ENCODE results near the gene IFITM10. TPM values are rescaled to one million over a fixed set of nuclear protein-coding genes. Genes with fewer than 3 reads are reported as not detected.

IFITM10 gene
- total RNA-seq, 2 experiments from 2014 or later: 0.96 to 1.3 TPM

DNA sequence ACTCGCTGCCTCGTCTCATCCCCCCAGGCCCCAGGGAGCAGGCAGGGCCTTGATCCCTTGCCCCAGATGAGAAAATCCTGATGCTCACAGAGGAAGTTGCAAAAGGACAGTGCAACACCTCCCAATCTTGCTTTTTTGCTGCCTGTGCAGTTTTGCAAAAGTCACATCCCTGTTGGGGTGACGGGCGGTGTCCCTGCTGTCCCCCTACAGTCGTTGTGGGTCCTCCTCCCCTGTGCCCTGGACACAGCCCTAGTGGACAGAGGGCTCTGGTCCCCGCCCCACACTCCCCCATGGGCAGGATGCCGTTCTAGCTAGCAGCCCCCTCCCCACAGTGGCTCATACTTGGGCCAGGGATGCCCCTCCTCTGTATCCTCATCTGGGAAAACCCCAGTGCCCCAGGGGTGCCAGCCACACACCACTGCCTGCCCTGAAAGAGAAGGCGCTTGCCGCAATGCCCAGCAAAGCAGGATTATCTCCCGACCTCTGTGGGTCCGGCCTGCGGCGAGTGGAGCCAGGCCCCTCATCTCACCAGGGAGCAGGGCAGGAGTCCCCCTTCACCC lies 31.7 kb upstream of the IFITM10 start:
- ChIA-PET CTCF (interaction anchor here (0.8 to 1.1 kb wide), 2 partner anchors 24 to 51 kb away, joined by 3 read pairs; no protein-coding TSS in a partner anchor), POLR2A (no interaction called here)
- no peak overlapping the region for H3K4me3 Mint-ChIP-seq
- no peak overlapping the region for H3K27ac Mint-ChIP-seq
- H3K9me3 Mint-ChIP-seq: no peaks in the 10 kb centered on the region
- no peaks in the 10 kb centered on the region for H3K4me1 Mint-ChIP-seq
- no peak for DNase-seq
- no peaks in the 10 kb centered on the region for H3K27me3 Mint-ChIP-seq
- no peaks in the 10 kb centered on the region for H3K36me3 Mint-ChIP-seq (ENCODE audit: low read depth)

DNA sequence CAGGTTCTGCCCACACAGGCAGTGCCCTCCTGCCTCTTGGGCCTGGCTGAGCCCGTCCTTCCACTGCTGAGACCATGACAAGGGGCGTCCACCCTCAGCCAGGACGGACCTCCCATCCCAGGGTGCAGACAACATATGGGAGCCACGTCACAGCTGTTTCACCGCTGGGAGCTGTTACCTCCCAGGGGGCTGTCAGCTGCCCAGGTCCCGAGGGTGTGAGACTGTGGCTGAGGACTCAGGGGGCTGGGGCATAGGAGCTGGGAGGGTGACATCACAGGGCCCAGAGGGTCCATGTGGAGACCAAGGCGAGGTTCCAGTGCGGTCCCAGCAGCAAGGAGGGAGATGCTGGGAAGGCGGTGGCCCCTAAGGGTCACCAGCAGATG lies 31.2 kb upstream of the IFITM10 start:
- POLR2A ChIA-PET: no interaction called here
- no peak overlapping the region for H3K27ac Mint-ChIP-seq
- DNase-seq: no peak
- H3K9me3 Mint-ChIP-seq: no peaks in the 10 kb centered on the region
- H3K27me3 Mint-ChIP-seq: peaks cover 3% of the 10 kb centered on the region
- no peaks in the 10 kb centered on the region for H3K4me1 Mint-ChIP-seq
- H3K36me3 Mint-ChIP-seq (ENCODE audit: low read depth): no peaks in the 10 kb centered on the region
- no peak overlapping the region for H3K4me3 Mint-ChIP-seq
- CTCF ChIA-PET: interaction anchor here (1.1 kb wide), 1 partner anchor 24 kb away, joined by 3 read pairs; no protein-coding TSS in a partner anchor

- no peak overlapping the region for H3K27ac Mint-ChIP-seq
- no peaks in the 10 kb centered on the region for H3K36me3 Mint-ChIP-seq (ENCODE audit: low read depth)
- ChIA-PET CTCF (interaction anchor here (1.0 to 1.1 kb wide), 4 partner anchors 8 to 35 kb away, joined by 3 read pairs; no protein-coding TSS in a partner anchor), POLR2A (no interaction called here)
- DNase-seq: no peak
- no peaks in the 10 kb centered on the region for H3K4me1 Mint-ChIP-seq
- H3K9me3 Mint-ChIP-seq: no peaks in the 10 kb centered on the region
- no peak overlapping the region for H3K4me3 Mint-ChIP-seq
- peaks cover 3% of the 10 kb centered on the region for H3K27me3 Mint-ChIP-seq
Measured at GRCh38 chr11:1780700-1781592, 30.6 kb upstream of the IFITM10 start.

- H3K27me3 Mint-ChIP-seq: peaks cover 3% of the 10 kb centered on the region
- H3K4me3 Mint-ChIP-seq: no peak overlapping the region
- no peak for DNase-seq
- no peaks in the 10 kb centered on the region for H3K36me3 Mint-ChIP-seq (ENCODE audit: low read depth)
- H3K4me1 Mint-ChIP-seq: no peaks in the 10 kb centered on the region
- ChIA-PET CTCF (interaction anchor here (1.0 to 1.1 kb wide), 3 partner anchors 9 to 36 kb away, joined by 3 read pairs; no protein-coding TSS in a partner anchor), POLR2A (no interaction called here)
- no peaks in the 10 kb centered on the region for H3K9me3 Mint-ChIP-seq
- H3K27ac Mint-ChIP-seq: no peak overlapping the region
Measured at GRCh38 chr11:1779806-1780699, 29.7 kb upstream of the IFITM10 start.

- peak overlapping the region; percentile 17 for H3K27ac Mint-ChIP-seq
- no peak for DNase-seq
- no peaks in the 10 kb centered on the region for H3K36me3 Mint-ChIP-seq (ENCODE audit: low read depth)
- ChIA-PET POLR2A (no interaction called here), CTCF (no interaction called here)
- no peak overlapping the region for H3K4me3 Mint-ChIP-seq
- peaks cover 3% of the 10 kb centered on the region for H3K27me3 Mint-ChIP-seq
- H3K4me1 Mint-ChIP-seq: no peaks in the 10 kb centered on the region
- H3K9me3 Mint-ChIP-seq: no peaks in the 10 kb centered on the region
Measured at GRCh38 chr11:1779034-1779805, 28.8 kb upstream of the IFITM10 start.

DNA sequence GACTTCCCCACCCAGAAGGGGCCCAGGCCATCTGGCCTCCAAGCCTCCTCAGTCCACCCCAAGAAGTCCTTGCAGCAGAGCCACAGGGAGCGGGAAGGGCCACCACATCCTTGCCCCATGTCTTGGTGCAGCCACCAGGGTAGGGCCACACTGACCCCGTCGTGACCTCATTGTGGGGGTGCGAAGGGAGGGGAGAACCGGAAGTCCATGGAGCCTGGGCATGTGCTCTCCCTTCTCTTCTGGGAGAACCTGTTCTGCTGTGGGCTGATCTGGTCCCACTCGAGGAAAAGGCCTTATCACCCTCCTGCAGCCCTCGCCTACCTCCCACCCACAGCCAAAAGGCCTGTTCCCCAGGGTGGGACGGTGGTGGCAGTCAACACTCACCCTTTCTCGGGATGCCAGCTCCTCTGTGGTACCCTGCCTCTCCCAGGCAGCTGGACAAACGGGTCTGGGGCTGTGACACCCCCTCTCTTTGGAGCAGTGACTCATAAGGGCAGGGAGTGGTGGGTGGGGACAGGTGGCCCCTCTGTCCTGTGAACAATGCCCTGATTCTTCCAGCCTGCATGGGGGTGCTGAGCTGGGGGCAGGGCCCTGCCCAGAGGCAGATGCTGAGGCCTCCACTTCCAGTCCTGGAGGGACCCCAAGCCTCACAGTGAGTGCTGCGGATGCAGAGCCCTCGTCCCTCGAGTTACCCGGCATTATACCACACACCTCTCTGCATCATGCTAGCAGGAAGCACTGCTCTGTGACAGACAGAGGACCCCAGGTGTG lies 27.9 kb upstream of the IFITM10 start:
- POLR2A ChIA-PET: no interaction called here
- Mint-ChIP-seq H3K36me3 (ENCODE audit: low read depth) (no peaks in the 10 kb centered on the region), H3K27ac (no peak overlapping the region), H3K4me3 (no peak overlapping the region), H3K4me1 (peaks cover 6% of the 10 kb centered on the region), H3K27me3 (peaks cover 3% of the 10 kb centered on the region), H3K9me3 (no peaks in the 10 kb centered on the region)
- CTCF ChIA-PET: interaction anchor here (0.6 to 1.0 kb wide), 3 partner anchors 12 to 40 kb away, joined by 3 to 5 read pairs (median 3); no protein-coding TSS in a partner anchor
- no peak for DNase-seq

DNA sequence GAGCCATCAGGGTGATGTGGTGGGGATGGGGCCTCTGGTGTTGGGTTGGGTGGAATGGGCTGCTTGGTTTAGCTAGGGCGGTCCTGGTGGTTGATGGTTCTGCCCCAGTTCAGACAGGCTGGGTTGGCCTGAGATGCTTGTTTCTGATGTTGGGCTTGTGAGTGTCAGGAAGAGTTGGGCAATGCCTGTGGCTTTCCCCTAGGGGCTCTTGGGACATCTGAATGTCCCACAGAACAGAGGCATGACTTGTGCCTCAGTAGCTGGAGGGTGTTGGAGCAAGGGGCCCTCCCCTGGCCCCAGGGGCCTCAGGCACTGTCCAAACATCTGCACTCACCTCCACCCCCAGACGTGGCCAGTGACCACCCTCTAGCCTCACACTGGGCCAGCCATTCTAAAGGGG lies 27.3 kb upstream of the IFITM10 start:
- H3K27ac Mint-ChIP-seq: no peak overlapping the region
- no peak overlapping the region for H3K4me3 Mint-ChIP-seq
- no peaks in the 10 kb centered on the region for H3K9me3 Mint-ChIP-seq
- ChIA-PET POLR2A (no interaction called here), CTCF (interaction anchor here (0.6 to 1.0 kb wide), 3 partner anchors 12 to 39 kb away, joined by 3 to 5 read pairs (median 3); no protein-coding TSS in a partner anchor)
- no peak for DNase-seq
- no peaks in the 10 kb centered on the region for H3K36me3 Mint-ChIP-seq (ENCODE audit: low read depth)
- peaks cover 9% of the 10 kb centered on the region for H3K4me1 Mint-ChIP-seq
- H3K27me3 Mint-ChIP-seq: peaks cover 3% of the 10 kb centered on the region

DNA sequence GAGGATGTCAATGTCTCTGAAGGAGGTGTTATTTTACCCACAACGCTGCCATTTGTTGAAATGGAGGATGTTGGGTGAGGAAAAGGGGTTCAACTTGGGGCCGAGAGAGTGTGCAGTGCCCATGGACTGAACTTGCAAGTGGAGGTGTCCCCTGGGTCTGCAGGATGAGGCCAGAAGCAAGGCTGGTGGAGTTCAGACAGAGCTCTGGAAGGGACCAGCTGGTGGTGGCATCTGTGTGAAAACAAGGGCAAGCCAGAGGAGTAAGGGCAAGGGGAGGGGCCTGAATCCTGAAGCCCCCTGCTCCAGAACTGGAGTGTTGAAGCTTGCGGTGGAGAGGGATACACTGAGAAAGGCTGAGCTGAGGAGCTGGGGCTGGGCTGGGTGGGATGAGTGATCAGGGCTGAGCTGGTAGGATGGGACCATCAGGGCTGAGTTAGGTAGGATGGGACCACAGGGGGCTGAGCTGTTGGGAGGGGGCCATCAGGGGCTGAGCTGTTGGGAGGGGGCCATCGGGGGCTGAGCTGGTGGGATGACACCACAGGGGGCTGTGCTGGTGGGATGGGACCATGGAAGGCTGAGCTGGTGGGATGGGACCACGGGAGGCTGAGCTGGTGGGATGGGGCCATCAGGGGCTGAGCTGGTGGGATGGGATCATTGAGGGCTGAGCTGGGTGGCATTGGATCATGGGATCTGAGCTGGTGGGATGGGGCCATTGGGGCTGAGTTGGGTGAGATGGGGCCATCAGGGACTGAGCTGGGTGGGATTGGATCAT lies 26.7 kb upstream of the IFITM10 start:
- no peak for DNase-seq
- H3K27ac Mint-ChIP-seq: no peak overlapping the region
- no peaks in the 10 kb centered on the region for H3K9me3 Mint-ChIP-seq
- H3K27me3 Mint-ChIP-seq: peaks cover 3% of the 10 kb centered on the region
- H3K36me3 Mint-ChIP-seq (ENCODE audit: low read depth): no peaks in the 10 kb centered on the region
- ChIA-PET POLR2A (no interaction called here), CTCF (interaction anchor here (0.9 to 1.0 kb wide), 2 partner anchors 11 to 29 kb away, joined by 3 to 5 read pairs; no protein-coding TSS in a partner anchor)
- H3K4me3 Mint-ChIP-seq: no peak overlapping the region
- H3K4me1 Mint-ChIP-seq: peaks cover 15% of the 10 kb centered on the region

DNA sequence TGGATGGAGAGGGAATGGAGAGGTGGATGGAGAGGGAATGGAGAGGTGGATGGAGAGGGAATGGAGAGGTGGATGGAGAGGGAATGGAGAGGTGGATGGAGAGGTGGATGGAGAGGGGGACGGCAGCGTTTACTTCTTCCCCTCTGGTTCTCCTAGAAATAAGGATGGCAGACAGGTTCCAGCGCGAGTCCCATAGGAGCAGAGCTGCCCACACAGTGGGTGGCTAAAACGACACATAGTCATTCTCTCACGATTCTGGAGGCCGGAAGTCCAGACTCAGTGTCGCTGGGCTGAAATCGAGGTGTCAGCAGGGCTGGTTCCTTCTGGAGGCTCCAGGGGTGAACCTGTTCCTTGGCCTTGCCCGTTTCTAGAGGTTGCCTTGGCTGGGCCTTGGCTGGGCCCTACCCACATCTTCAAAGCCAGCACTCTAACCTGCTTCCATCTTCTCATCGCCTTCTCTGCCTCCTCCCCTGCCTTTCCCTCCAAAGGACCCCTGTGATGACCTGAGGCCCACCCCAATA lies 26.0 kb upstream of the IFITM10 start:
- POLR2A ChIA-PET: no interaction called here
- no peaks in the 10 kb centered on the region for H3K9me3 Mint-ChIP-seq
- DNase-seq: no peak
- CTCF ChIA-PET: no interaction called here
- peaks cover 20% of the 10 kb centered on the region for H3K4me1 Mint-ChIP-seq
- H3K27me3 Mint-ChIP-seq: peaks cover 4% of the 10 kb centered on the region
- no peaks in the 10 kb centered on the region for H3K36me3 Mint-ChIP-seq (ENCODE audit: low read depth)
- H3K4me3 Mint-ChIP-seq: no peak overlapping the region
- H3K27ac Mint-ChIP-seq: no peak overlapping the region

- no peak for DNase-seq
- Mint-ChIP-seq H3K27ac (no peak overlapping the region), H3K4me3 (no peak overlapping the region), H3K36me3 (ENCODE audit: low read depth) (no peaks in the 10 kb centered on the region), H3K27me3 (peaks cover 4% of the 10 kb centered on the region), H3K9me3 (no peaks in the 10 kb centered on the region), H3K4me1 (peaks cover 28% of the 10 kb centered on the region)
- ChIA-PET CTCF (no interaction called here), POLR2A (no interaction called here)
Measured at GRCh38 chr11:1774886-1775285, 24.5 kb upstream of the IFITM10 start.

DNA sequence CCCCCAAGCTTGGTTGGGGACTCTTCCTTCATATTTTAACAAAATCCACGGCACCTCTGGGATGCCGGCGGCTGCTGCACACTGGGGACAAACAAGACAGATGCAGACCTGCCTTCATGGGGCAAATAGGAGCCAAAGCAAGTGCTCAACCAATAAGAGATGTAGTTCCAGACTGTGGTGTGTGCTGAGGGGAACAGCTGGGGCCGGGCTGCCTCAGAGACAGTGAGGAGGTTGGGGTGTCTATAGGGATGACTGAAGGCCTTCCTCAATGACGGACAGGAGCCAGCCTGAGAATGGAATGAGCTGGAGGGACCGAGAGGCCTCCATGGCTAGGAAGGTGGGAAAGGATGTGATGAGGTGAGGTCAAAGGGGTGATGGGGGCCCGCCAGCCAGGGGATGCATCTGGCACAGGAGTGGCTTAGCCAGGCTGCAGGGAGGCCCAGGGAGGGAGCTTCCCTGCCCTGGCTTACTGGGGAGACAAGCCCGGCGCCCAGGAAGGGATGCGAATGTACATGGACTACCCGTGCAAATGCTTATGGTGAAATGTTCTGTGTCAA lies 23.7 kb upstream of the IFITM10 start:
- no peak for DNase-seq
- Mint-ChIP-seq H3K9me3 (no peaks in the 10 kb centered on the region), H3K4me1 (peaks cover 33% of the 10 kb centered on the region), H3K36me3 (ENCODE audit: low read depth) (no peaks in the 10 kb centered on the region), H3K27ac (no peak overlapping the region), H3K4me3 (no peak overlapping the region), H3K27me3 (peaks cover 4% of the 10 kb centered on the region)
- POLR2A ChIA-PET: no interaction called here
- CTCF ChIA-PET: interaction anchor here (0.5 to 0.9 kb wide), 3 partner anchors 21 to 646 kb away, joined by 3 read pairs; no protein-coding TSS in a partner anchor
